SJSA1 (cell line): ENCODE measurements around the gene LPCAT1. TPM values are rescaled to one million over a fixed set of nuclear protein-coding genes. Genes with fewer than 3 reads are reported as not detected.
A peak's percentile ranks its signal among the peaks of the same experiment; 100 is the strongest.
"Not testable (repeated sequence)": the region's sequence is repeated elsewhere in the genome, so short reads cannot be mapped to it uniquely, and the experiment has no call there.

Source experiments
- DNase-seq, 2 experiments: peaks; one replicate each; pipeline ENCODE4 v3.0.0-alpha.2; 2015 to 2020; ENCODE audit warnings: low spot score in 2 of 2, low read depth in 1 of 2
- H3K27ac ChIP-seq: fragments of 250-450 bp; sonication (Bioruptor Pico); 2 replicates; pipeline ENCODE4 v1.5.1; 2020; ENCODE audit warnings: mild to moderate bottlenecking, moderate library complexity
- H3K27me3 ChIP-seq: fragments of 250-450 bp; sonication (Bioruptor Pico); replicated peaks from 2 replicates; pipeline ENCODE4 v1.5.1; 2020; ENCODE audit warnings: mild to moderate bottlenecking, moderate library complexity
- H3K36me3 ChIP-seq: fragments of 250-450 bp; sonication (Bioruptor Pico); 2 replicates; pipeline ENCODE4 v1.5.1; 2020; ENCODE audit warnings: mild to moderate bottlenecking
- H3K4me1 ChIP-seq: fragments of 250-450 bp; sonication (Bioruptor Pico); replicated peaks from 2 replicates; pipeline ENCODE4 v1.6.1; 2021; ENCODE audit warnings: mild to moderate bottlenecking
- H3K4me3 ChIP-seq: fragments of 250-450 bp; sonication (Bioruptor Pico); 2 replicates; pipeline ENCODE4 v1.5.1; 2020; ENCODE audit warnings: mild to moderate bottlenecking
- H3K9me3 ChIP-seq: fragments of 250-450 bp; sonication (Bioruptor Pico); replicated peaks from 2 replicates; pipeline ENCODE4 v1.5.1; 2020; ENCODE audit warnings: mild to moderate bottlenecking
- total RNA-seq: library from RNA; depleted of rRNA; stranded (reverse); fragments of >200 nt; shearing (Covaris generic); gene quantifications from 2 replicates; pipeline ENCODE4 v1.2.3, GENCODE V29; 2014

Gene LPCAT1
- total RNA-seq, 1 experiment from 2014 or later, result 28.2 TPM

- H3K36me3 ChIP-seq, result peaks cover 16% of the 10 kb centered on the region
- DNase-seq, result peak in 1 of 2 experiments; percentile 39
- no peak overlapping the region for H3K4me3 ChIP-seq
- 0 out of 2 replicates have a peak, but pooled peaks cover 8% of the 10 kb centered on the region for H3K4me1 ChIP-seq
- H3K9me3 ChIP-seq, result no peaks in the 10 kb centered on the region
- no peaks in the 10 kb centered on the region for H3K27me3 ChIP-seq
- H3K27ac ChIP-seq, result no peak overlapping the region
These were observed 13.6 kb downstream of the LPCAT1 start for GRCh38 chr5:1510151-1510561.

- H3K4me3 ChIP-seq, result no peak overlapping the region
These were observed 14.2 kb downstream of the LPCAT1 start for GRCh38 chr5:1509346-1510085.

GRCh38 chr5:1508659-1509290 lies 15.0 kb downstream of the LPCAT1 start:
- Histone ChIP-seq H3K9me3 (no peaks in the 10 kb centered on the region), H3K27me3 (no peaks in the 10 kb centered on the region), H3K4me1 (0 out of 2 replicates have a peak, but pooled peaks cover 8% of the 10 kb centered on the region), H3K36me3 (peaks cover 16% of the 10 kb centered on the region), H3K4me3 (no peak overlapping the region), H3K27ac (no peak overlapping the region)
- DNase-seq, result peak in 1 of 2 experiments; percentile 42

More at GRCh38 chr5:1509346-1510085, 14.2 kb downstream of the LPCAT1 start:
- Histone ChIP-seq H3K27me3 (no peaks in the 10 kb centered on the region), H3K9me3 (no peaks in the 10 kb centered on the region), H3K27ac (no peak overlapping the region), H3K36me3 (peaks cover 16% of the 10 kb centered on the region), H3K4me1 (0 out of 2 replicates have a peak, but pooled peaks cover 8% of the 10 kb centered on the region)
- peak in 1 of 2 experiments; percentile 42 for DNase-seq

- no peaks in the 10 kb centered on the region for H3K9me3 ChIP-seq
- 0 out of 2 replicates have a peak, but pooled peaks cover 8% of the 10 kb centered on the region for H3K4me1 ChIP-seq
- no peak overlapping the region for H3K4me3 ChIP-seq
- no peak overlapping the region for H3K27ac ChIP-seq
- peak in 1 of 2 experiments; percentile 36 for DNase-seq
- peaks cover 16% of the 10 kb centered on the region for H3K36me3 ChIP-seq
- H3K27me3 ChIP-seq, result no peaks in the 10 kb centered on the region
These were observed 15.7 kb downstream of the LPCAT1 start for GRCh38 chr5:1507961-1508658.

DNA sequence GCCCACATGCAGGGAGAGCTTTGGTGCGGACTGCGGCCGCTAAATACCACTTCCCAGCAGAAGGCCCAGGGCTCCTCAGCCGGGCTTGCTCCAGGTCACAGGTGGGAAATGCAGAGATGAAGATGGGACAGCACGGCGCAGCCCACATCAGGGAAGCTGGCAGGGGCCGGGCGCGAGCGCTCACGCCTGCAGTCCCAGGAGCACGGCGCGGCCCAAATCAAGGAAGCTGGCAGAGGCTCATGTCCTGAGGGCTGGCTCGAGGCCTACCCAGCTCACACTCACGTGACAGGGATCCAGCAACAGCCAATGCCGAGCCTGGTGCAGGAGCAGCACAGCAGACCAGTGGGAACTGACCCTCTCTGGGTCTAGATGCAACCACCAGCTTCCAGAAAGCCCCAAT lies 16.3 kb downstream of the LPCAT1 start:
- no peaks in the 10 kb centered on the region for H3K27me3 ChIP-seq
- H3K36me3 ChIP-seq, result peaks cover 13% of the 10 kb centered on the region
- H3K9me3 ChIP-seq, result no peaks in the 10 kb centered on the region
- H3K27ac ChIP-seq, result no peak overlapping the region
- no peak overlapping the region for H3K4me3 ChIP-seq
- no peak for DNase-seq
- H3K4me1 ChIP-seq, result 0 out of 2 replicates have a peak, but pooled peaks cover 7% of the 10 kb centered on the region

DNA sequence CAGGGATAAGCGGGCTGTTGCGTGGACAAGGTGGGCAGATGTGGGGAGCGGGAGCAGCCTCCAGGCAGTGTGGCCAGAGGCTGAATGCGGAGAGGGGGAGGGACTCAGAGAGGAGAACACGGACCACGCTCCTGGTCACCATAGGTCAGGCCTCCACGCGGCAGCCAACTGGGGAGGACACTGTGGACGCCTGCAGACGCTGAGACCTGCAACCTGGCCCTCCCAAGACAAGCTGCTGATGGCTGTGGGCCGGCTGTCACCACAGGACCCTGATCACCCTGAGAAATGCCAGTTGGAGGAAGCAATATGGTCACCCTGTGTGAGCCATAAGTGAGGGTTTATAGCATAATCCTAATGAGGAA lies 16.8 kb downstream of the LPCAT1 start:
- peaks cover 10% of the 10 kb centered on the region; the same call in 1 of the 2 replicates for H3K36me3 ChIP-seq
- H3K27ac ChIP-seq, result no peak overlapping the region
- H3K9me3 ChIP-seq, result no peaks in the 10 kb centered on the region
- H3K4me1 ChIP-seq, result 0 out of 2 replicates have a peak, but pooled peaks cover 3% of the 10 kb centered on the region
- H3K4me3 ChIP-seq, result no peak overlapping the region
- H3K27me3 ChIP-seq, result no peaks in the 10 kb centered on the region
- no peak for DNase-seq

GRCh38 chr5:1506242-1507013 lies 17.3 kb downstream of the LPCAT1 start:
- peaks cover 5% of the 10 kb centered on the region; the same call in 1 of the 2 replicates for H3K36me3 ChIP-seq
- no peak for DNase-seq
- H3K27me3 ChIP-seq, result no peaks in the 10 kb centered on the region
- H3K9me3 ChIP-seq, result no peaks in the 10 kb centered on the region
- H3K4me3 ChIP-seq, result no peak overlapping the region
- no peaks in the 10 kb centered on the region for H3K4me1 ChIP-seq
- H3K27ac ChIP-seq, result no peak overlapping the region

DNA sequence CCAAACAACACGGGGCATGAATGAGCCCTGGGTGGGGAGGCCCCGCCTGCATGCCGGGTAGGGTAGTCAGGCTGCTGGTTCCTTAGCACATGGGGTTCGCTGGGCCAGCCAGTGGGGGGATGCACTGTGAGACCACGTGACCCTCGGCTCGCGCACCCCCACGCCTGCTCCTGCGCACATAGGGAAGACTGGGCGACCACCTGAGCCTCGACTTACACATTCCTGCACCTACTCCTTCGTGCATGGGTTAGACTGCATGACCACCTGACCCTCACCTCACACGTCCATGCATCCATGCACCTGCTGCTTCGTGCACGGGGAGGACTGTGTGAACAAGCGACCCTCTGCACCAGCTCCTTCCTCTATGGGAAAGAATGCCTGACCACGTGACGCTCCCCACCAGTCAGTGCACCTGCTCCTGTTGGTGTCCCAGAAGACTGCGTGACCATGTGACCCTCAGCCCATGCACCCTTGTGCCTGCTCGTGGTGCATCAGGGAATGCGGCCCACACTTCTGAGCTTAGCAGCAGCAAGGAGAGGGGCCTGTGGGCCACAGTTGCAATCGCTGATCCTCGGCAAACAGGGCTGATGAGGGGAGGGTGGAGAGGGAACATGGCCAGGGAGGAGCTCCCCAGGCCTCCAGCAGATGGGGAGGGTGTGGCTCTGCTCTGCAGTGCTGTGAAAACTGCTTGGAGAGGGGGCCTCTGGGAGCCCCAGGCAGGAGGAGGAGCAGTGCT lies 18.1 kb downstream of the LPCAT1 start:
- Histone ChIP-seq H3K4me1 (no peaks in the 10 kb centered on the region), H3K27ac (no peak overlapping the region), H3K27me3 (no peaks in the 10 kb centered on the region), H3K9me3 (no peaks in the 10 kb centered on the region), H3K4me3 (no peak overlapping the region), H3K36me3 (peaks cover 6% of the 10 kb centered on the region)
- DNase-seq, result no peak

- H3K36me3 ChIP-seq, H3K27me3 ChIP-seq, H3K27ac ChIP-seq, H3K4me1 ChIP-seq, H3K9me3 ChIP-seq, H3K4me3 ChIP-seq, DNase-seq: not testable (repeated sequence)
These were observed 18.7 kb downstream of the LPCAT1 start for GRCh38 chr5:1505089-1505488.

DNA sequence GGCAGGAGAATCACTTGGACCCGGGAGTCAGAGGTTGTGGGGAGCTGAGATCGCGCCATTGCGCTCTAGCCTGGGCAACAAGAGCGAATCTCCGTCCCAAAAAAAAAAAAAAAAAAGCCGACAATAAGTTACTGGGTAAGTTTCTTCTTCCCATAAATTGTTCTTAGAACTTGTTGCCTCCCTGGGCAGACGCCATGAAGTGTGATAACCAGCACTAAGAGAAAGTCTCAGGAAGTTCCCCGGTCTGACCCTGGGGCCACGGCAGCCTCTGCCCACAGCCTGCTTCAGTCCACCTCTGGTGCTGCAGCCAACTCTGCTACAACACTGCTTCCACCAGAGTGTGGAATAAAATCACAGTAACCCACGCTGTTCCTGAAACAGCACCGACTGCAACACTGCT lies 19.1 kb downstream of the LPCAT1 start:
- peaks cover 3% of the 10 kb centered on the region; the same call in 1 of the 2 replicates for H3K36me3 ChIP-seq
- no peaks in the 10 kb centered on the region for H3K9me3 ChIP-seq
- H3K27ac ChIP-seq, result no peak overlapping the region
- H3K27me3 ChIP-seq, result no peaks in the 10 kb centered on the region
- no peak overlapping the region for H3K4me3 ChIP-seq
- H3K4me1 ChIP-seq, result no peaks in the 10 kb centered on the region
- no peak for DNase-seq

GRCh38 chr5:1504069-1504595 lies 19.6 kb downstream of the LPCAT1 start:
- Histone ChIP-seq H3K36me3 (peaks cover 3% of the 10 kb centered on the region; the same call in 1 of the 2 replicates), H3K9me3 (no peaks in the 10 kb centered on the region), H3K27ac (no peak overlapping the region), H3K4me3 (no peak overlapping the region), H3K27me3 (no peaks in the 10 kb centered on the region), H3K4me1 (no peaks in the 10 kb centered on the region)
- DNase-seq, result no peak

- H3K27ac ChIP-seq, result no peak overlapping the region
- no peak overlapping the region for H3K4me3 ChIP-seq
- DNase-seq, result no peak
- no peaks in the 10 kb centered on the region for H3K27me3 ChIP-seq
- H3K9me3 ChIP-seq, result 0 out of 2 replicates have a peak, but pooled peaks cover under 1% of the 10 kb centered on the region
- H3K4me1 ChIP-seq, result no peaks in the 10 kb centered on the region
- peaks cover 6% of the 10 kb centered on the region; the same call in 1 of the 2 replicates for H3K36me3 ChIP-seq
These were observed 20.3 kb downstream of the LPCAT1 start for GRCh38 chr5:1503241-1504068.
